IMR-90 (cell line): ENCODE results near the gene NCAM1.

Source experiments
- BHLHE40 ChIP-seq: fragments of 150-350 bp; IDR thresholded peaks from 2 replicates; pipeline ENCODE4 v1.6.1; 2016; ENCODE audit warnings: mild to moderate bottlenecking, low read depth, low read length
- CEBPB ChIP-seq: IDR thresholded peaks from 2 replicates; pipeline ENCODE4 v1.6.1; 2012; ENCODE audit warnings: low read depth, low read length, improper control_type of control experiment
- CHD1 ChIP-seq: IDR thresholded peaks from 2 replicates; pipeline ENCODE4 v1.6.1; 2012; ENCODE audit warnings: low read depth, low read length, improper control_type of control experiment
- CTCF ChIP-seq: conservative IDR thresholded peaks from 2 replicates; pipeline ENCODE4 v1.5.1; 2012; ENCODE audit warnings: mild to moderate bottlenecking, low read depth, low read length, improper control_type of control experiment
- ELK1 ChIP-seq: fragments of 150-350 bp; IDR thresholded peaks from 2 replicates; pipeline ENCODE4 v1.6.1; 2016; ENCODE audit warnings: low read depth, mild to moderate bottlenecking, low read length, moderate library complexity, borderline replicate concordance
- FOS ChIP-seq: fragments of 150-350 bp; IDR thresholded peaks from 2 replicates; pipeline ENCODE4 v1.6.1; 2016; ENCODE audit warnings: low read depth, low read length
- MXI1 ChIP-seq: IDR thresholded peaks from 2 replicates; pipeline ENCODE4 v1.6.1; 2012; ENCODE audit warnings: low read depth, mild to moderate bottlenecking, low read length, moderate library complexity, borderline replicate concordance
- NFE2L2 ChIP-seq: fragments of 150-350 bp; IDR thresholded peaks from 2 replicates; pipeline ENCODE4 v1.6.1; 2016; ENCODE audit warnings: low read depth, mild to moderate bottlenecking, low read length
- POLR2A ChIP-seq: IDR thresholded peaks from 2 replicates; pipeline ENCODE4 v1.6.1; 2012; ENCODE audit warnings: mild to moderate bottlenecking, low read depth, low read length
- RAD21 ChIP-seq: IDR thresholded peaks from 2 replicates; pipeline ENCODE4 v1.6.1; 2012; ENCODE audit warnings: low read length, improper control_type of control experiment
- RCOR1 ChIP-seq: IDR thresholded peaks from 2 replicates; pipeline ENCODE4 v1.6.1; 2012; ENCODE audit warnings: mild to moderate bottlenecking, low read length, improper control_type of control experiment; ENCODE audit not compliant: insufficient replicate concordance
- RFX5 ChIP-seq: IDR thresholded peaks from 2 replicates; pipeline ENCODE4 v1.8.0; 2012; ENCODE audit warnings: low read depth, mild to moderate bottlenecking, low read length, moderate library complexity
- SMC3 ChIP-seq: fragments of 150-350 bp; IDR thresholded peaks from 2 replicates; pipeline ENCODE4 v1.6.1; 2016; ENCODE audit warnings: low read depth, mild to moderate bottlenecking, antibody characterized with exemption, low read length, moderate library complexity

- TF ChIP-seq CTCF, result no peak
- TF ChIP-seq BHLHE40, result no peak
- no peak for TF ChIP-seq POLR2A
- no peak for TF ChIP-seq ELK1
- TF ChIP-seq FOS, result no peak
- no peak for TF ChIP-seq MXI1
- TF ChIP-seq RAD21, result no peak
- TF ChIP-seq RFX5, result no peak
- no peak for TF ChIP-seq RCOR1
- no peak for TF ChIP-seq CEBPB
- TF ChIP-seq CHD1, result no peak
- TF ChIP-seq SMC3, result no peak
- no peak for TF ChIP-seq NFE2L2
Observed at GRCh38 chr11:113057038-113057437, 95.8 kb downstream of the NCAM1 start.
